Activated CD8-positive, alpha-beta memory T cell treated with anti-CD3 and anti-CD28 coated beads, Interleukin-2, amount 10 ng/mL, durations not matched to agents 7 days and 5 days (primary cell): ENCODE data around the gene RBP5. TPM values are rescaled to one million over a fixed set of nuclear protein-coding genes. Genes with fewer than 3 reads are reported as not detected.

Source experiments
- ATAC-seq: fragments of 150-1000 bp; cut with Tn5 transposase; one replicate; pipeline ENCODE4 v1.10.0; 2021; ENCODE audit warnings: moderate library complexity
- CTCF ChIA-PET: fragments of 350-600 bp; sonication (Branson Sonifier 250); formaldehyde crosslinking; loops from one replicate; lab custom pipeline; 2021; ENCODE audit warnings: antibody characterized with exemption; lab: Charles Lee
- DNase-seq: peaks from one replicate; pipeline ENCODE4 v3.0.0-alpha.2; 2020
- H3K27ac Mint-ChIP-seq: one replicate; pipeline ENCODE4 v1.8.0; 2021; ENCODE audit warnings: mild to moderate bottlenecking, mixed read lengths
- H3K27me3 Mint-ChIP-seq: one replicate; pipeline ENCODE4 v1.8.0; 2021; ENCODE audit warnings: mixed read lengths
- H3K36me3 Mint-ChIP-seq: one replicate; pipeline ENCODE4 v1.8.0; 2021; ENCODE audit warnings: mild to moderate bottlenecking, mixed read lengths
- H3K4me1 Mint-ChIP-seq: one replicate; pipeline ENCODE4 v1.8.0; 2021; ENCODE audit warnings: mixed read lengths
- H3K4me3 Mint-ChIP-seq: one replicate; pipeline ENCODE4 v1.8.0; 2021; ENCODE audit warnings: mild to moderate bottlenecking, moderate library complexity, mixed read lengths
- H3K9me3 Mint-ChIP-seq: one replicate; pipeline ENCODE4 v1.8.0; 2022; ENCODE audit warnings: low read depth, mixed read lengths
- total RNA-seq, 2 experiments: library from RNA; stranded (reverse); gene quantifications; one replicate each; pipeline ENCODE4 v1.2.3, GENCODE V29; 2021

RBP5 gene
- total RNA-seq, 2 experiments from 2014 or later = 0.87 to 0.91 TPM

DNA sequence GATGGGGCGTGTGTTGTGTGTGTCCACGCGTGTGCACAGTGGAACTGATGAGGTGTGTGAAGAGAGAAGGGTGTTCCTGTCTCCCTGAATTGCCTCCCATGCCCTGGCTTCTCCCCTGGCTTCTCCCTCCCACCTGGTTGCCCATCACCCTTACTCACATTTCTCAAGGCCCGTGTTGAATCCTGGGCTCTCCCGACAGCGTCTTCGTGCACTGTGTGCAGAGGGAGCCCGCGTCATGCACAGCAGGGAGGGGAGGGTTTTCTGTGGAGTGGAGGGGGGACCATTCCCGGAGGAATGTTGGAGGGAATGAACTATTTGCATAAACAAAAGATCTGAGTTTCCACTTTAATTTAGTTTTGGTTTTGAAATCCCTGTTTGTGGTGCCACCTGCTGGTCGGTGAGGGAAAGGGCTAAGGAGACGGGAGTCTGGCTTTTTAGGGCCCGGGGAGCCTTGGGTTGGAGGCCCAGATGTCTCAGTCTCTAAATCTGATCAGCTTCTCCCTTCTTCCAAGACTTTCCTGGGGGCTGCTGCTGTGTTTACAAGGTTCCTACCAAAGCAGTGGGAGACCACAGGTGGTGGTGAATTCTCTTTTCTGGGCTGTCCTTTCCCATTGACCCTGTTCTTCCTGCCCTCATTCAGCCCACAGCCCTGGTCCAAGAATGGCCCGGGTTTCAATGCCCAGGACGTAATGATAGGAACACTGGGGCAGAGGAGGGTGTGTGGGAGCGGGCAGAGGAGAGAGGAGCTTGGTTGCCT, 36.3 kb downstream of the RBP5 start, which contains the start of gene C1R:
Gene C1R, minus strand, starts transcription at position 217 of the 757 bp plus-strand sequence. Its CDS starts 57 bp downstream, at position 160.
- Mint-ChIP-seq H3K9me3 (no peaks in the 10 kb centered on the region), H3K36me3 (no peaks in the 10 kb centered on the region), H3K4me1 (peaks cover 6% of the 10 kb centered on the region), H3K4me3 (peak within 1 kb of the TSS; percentile 72), H3K27me3 (no peaks in the 10 kb centered on the region), H3K27ac (peak within 1 kb of the TSS; percentile 84)
- DNase-seq = peak; percentile 78
- peak; percentile 76 for ATAC-seq
- CTCF ChIA-PET = interaction anchor here (0.6 to 1.6 kb wide), 9 partner anchors 17 to 124 kb away, joined by 3 to 6 read pairs (median 3); partner anchors contain the start of gene C1RL

DNA sequence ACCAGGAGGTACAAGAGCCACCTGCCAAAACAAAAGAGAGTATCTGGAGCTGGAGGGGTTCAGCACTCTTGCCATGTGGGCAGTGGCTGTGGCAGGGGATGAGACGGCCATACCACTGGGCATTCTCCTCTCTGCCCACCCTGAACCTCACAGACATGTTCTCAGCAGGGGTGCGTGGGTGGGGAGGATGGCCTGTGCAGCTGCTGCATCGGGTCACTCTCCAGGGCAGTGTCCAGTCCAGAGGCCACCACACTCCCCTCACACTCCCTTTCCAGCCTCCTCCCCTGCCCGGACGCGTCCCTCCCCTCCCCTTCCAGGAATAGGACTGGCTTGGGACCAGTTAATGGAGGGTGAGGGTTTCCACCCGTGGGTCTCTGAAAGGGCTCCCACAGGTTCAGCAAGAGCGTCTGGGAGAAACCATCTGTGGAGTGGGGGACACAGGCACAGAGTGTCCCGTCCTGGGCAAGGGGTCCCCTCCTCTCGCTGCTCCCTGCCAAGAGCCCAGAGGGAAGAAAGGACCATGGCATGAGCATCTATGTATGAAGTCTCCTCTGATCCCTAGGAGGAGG, 36.9 kb downstream of the RBP5 start:
- no peak for ATAC-seq
- peak overlapping the region; percentile 84 for H3K27ac Mint-ChIP-seq

DNA sequence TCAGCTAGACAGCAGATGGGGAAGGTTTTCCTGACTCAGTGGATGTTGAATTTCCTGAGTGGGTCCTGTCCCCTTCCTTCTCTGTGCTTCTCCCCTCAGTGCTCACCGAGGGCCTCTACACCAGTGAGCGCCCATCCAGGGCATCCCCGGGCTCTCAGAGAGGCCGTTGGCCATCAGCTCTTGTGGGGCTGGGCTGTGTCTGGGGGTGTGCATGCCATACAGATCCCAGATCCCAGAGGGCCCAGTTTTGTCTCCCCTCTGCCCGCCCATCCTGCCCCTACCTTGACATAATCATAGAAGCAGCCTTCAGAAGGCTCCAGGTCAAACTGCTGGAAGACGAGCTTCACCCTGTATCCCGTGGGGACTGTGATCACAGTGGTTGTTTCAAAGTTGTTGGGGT, 37.5 kb downstream of the RBP5 start:
- DNase-seq (no peak), ATAC-seq (no peak)
- Mint-ChIP-seq H3K4me3 (no peak overlapping the region), H3K4me1 (peaks cover 6% of the 10 kb centered on the region), H3K27ac (no peak overlapping the region), H3K9me3 (no peaks in the 10 kb centered on the region), H3K27me3 (no peaks in the 10 kb centered on the region), H3K36me3 (no peaks in the 10 kb centered on the region)
- CTCF ChIA-PET = interaction anchor here (0.5 to 2.1 kb wide), 6 partner anchors 10 to 219 kb away, joined by 3 to 7 read pairs (median 3); no protein-coding TSS in a partner anchor

More for the DNA sequence above, 36.9 kb downstream of the RBP5 start:
- Mint-ChIP-seq H3K36me3 (no peaks in the 10 kb centered on the region), H3K4me3 (peak overlapping the region; percentile 72), H3K27me3 (no peaks in the 10 kb centered on the region), H3K9me3 (no peaks in the 10 kb centered on the region), H3K4me1 (peaks cover 6% of the 10 kb centered on the region)
- CTCF ChIA-PET = interaction anchor here (0.5 to 2.1 kb wide), 9 partner anchors 11 to 220 kb away, joined by 3 to 7 read pairs (median 3); partner anchors contain the start of gene C1RL
- no peak for DNase-seq

DNA sequence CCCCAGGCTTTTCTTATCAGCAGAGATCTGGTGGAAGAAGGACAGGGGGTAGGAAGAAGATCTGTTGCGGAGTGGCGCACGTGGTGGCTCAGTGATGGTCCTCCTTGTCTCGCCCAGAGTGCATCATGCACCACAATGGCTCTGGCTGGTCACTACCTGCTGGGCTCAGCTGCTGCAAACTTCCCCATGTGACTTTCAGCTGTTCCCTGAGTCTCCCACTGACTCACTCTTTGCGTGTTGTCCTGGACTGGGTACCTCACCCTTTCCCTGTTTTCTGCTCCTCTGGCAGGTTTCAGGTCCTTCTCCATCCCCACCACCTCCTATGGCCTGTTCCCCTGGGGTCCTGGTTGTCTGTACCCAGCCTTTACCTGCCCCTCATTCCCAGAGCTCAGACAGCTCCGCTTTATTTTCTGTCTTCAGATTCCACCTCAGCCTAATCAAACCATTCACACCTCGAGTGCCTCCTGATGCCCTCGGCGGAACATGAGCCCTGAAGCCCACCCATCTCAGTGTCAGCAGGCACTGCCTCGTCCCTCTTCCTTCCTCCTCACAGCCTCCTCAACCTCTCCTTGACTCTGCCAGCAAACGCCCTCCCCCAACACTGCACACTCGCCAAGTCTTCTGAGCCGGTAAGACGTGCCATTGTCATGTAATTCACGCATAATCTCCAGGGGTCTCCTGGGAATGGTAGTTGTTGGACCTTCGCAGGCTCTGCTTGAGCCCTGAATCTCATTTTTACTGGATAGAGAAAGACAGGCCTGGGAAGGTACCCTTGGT, 38.3 kb downstream of the RBP5 start:
- Mint-ChIP-seq H3K36me3 (no peaks in the 10 kb centered on the region), H3K27ac (no peak overlapping the region), H3K4me3 (no peak overlapping the region), H3K27me3 (no peaks in the 10 kb centered on the region), H3K4me1 (peaks cover 6% of the 10 kb centered on the region), H3K9me3 (no peaks in the 10 kb centered on the region)
- DNase-seq (no peak), ATAC-seq (no peak)
- CTCF ChIA-PET = interaction anchor here (1.3 to 2.1 kb wide), 5 partner anchors 18 to 218 kb away, joined by 3 to 9 read pairs (median 6); partner anchors contain the start of gene C1RL

DNA sequence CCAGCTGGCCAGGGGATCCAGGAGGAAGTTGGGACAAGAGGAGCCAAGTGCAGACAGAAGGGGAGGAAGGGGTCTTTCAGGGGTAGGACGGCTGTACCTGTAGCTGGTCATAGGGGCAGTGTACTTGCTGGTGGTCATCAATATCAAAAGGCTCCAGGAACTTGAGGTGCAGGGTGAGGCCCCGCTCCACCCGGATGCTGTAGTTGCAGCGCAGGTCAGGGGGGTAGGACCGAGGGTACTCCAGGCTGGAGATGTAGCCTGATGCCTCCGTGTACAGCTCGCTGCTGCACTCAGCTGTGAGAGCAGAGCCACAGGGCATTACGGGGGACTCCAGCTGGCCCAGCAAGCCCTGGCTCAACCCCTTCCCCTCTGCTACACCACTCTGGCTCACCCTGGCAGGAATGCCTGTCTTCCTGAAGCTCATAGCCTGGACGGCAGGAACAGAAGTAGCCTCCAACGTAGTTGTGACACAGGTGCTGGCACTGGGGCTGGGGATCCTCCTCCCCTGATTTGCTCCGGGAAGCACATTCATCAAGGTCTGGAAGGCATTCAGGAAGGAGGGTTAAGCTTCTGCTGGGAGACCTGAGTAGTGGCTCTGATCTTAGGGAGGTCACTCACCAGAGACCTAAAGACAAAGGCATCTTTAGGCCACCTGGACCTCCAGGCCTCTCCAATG, 39.4 kb downstream of the RBP5 start:
- CTCF ChIA-PET = interaction anchor here (1.3 to 2.5 kb wide), 3 partner anchors 15 to 19 kb away, joined by 3 to 9 read pairs (median 8); partner anchors contain the start of gene C1RL
- Mint-ChIP-seq H3K9me3 (no peaks in the 10 kb centered on the region), H3K4me3 (no peak overlapping the region), H3K27ac (no peak overlapping the region), H3K27me3 (no peaks in the 10 kb centered on the region), H3K36me3 (no peaks in the 10 kb centered on the region), H3K4me1 (peaks cover 6% of the 10 kb centered on the region)
- no peak for DNase-seq
- no peak for ATAC-seq

DNA sequence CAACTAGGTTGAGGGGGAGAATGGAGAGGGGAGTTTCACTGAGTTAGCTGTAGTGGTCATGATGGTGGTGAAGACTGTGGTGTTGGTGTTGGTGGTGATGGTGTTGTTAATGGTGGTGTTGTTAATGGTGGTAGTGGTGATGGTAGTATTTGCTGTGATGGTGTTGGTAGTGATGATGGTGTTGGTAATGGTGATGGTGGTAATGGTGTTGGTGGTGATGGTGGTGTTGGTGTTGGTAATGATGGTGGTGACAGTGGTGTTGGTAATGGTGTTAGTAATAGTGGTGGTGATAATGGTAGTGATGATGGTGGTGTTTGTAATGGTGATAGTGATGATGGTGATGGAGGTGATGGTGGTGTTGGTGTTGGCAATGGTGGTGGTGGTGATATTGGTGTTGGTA, 45.6 kb downstream of the RBP5 start:
- no peak for DNase-seq
- no peak for ATAC-seq
- peaks cover 2% of the 10 kb centered on the region for H3K27me3 Mint-ChIP-seq
- peaks cover 5% of the 10 kb centered on the region for H3K9me3 Mint-ChIP-seq
- H3K4me1 Mint-ChIP-seq = no peaks in the 10 kb centered on the region
- no peak overlapping the region for H3K27ac Mint-ChIP-seq
- H3K4me3 Mint-ChIP-seq = no peak overlapping the region
- CTCF ChIA-PET = interaction anchor here (1.0 kb wide), 1 partner anchor 38 kb away, joined by 3 read pairs; no protein-coding TSS in a partner anchor
- peaks cover 5% of the 10 kb centered on the region for H3K36me3 Mint-ChIP-seq

DNA sequence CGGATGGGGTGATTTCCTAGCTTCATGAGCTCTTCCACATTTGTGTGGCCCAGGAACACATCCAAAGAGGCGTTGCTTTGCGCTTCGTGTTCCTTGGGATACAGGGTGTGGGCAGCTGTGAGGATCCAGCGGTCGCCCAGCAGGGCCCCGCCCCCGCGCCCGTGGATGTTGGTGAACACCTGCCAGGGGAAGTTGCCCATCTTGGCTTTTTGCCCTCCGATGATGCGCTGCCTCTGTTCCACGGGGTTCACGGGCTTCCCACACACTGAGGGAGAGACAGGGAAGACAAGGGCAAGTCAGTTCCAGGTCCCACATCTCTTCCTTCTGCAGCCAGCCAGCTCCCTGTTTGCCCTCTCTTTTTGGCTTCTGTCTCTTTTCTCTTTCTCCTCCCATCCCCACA, 47.7 kb downstream of the RBP5 start:
- Mint-ChIP-seq H3K9me3 (peaks cover 5% of the 10 kb centered on the region), H3K4me1 (no peaks in the 10 kb centered on the region), H3K27me3 (peaks cover 4% of the 10 kb centered on the region), H3K36me3 (peaks cover 5% of the 10 kb centered on the region), H3K4me3 (no peak overlapping the region), H3K27ac (no peak overlapping the region)
- ATAC-seq (no peak), DNase-seq (no peak)
- CTCF ChIA-PET = interaction anchor here (1.1 kb wide), 1 partner anchor 10 kb away, joined by 3 read pairs; no protein-coding TSS in a partner anchor

DNA sequence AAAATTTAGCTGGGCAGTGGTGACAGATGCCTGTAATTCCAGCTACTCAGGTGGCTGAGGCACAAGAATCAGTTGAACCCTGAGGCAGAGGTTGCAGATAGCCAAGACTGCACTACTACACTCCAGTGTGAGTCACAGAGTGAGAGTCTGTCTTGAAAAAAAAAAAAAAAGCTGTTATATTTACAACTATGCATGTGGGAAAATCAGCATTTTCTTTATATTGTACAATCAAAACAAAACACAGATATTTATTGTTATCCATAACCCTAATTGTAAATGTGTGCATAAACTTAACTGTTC, 48.9 kb downstream of the RBP5 start:
- CTCF ChIA-PET = interaction anchor here (1.0 kb wide), 1 partner anchor 11 kb away, joined by 3 read pairs; no protein-coding TSS in a partner anchor
- H3K27me3 Mint-ChIP-seq = peaks cover 4% of the 10 kb centered on the region
- H3K4me3 Mint-ChIP-seq = no peak overlapping the region
- peaks cover 9% of the 10 kb centered on the region for H3K4me1 Mint-ChIP-seq
- peaks cover 5% of the 10 kb centered on the region for H3K36me3 Mint-ChIP-seq
- H3K27ac Mint-ChIP-seq = no peak overlapping the region
- H3K9me3 Mint-ChIP-seq = peaks cover 5% of the 10 kb centered on the region
- DNase-seq (no peak), ATAC-seq (no peak)

DNA sequence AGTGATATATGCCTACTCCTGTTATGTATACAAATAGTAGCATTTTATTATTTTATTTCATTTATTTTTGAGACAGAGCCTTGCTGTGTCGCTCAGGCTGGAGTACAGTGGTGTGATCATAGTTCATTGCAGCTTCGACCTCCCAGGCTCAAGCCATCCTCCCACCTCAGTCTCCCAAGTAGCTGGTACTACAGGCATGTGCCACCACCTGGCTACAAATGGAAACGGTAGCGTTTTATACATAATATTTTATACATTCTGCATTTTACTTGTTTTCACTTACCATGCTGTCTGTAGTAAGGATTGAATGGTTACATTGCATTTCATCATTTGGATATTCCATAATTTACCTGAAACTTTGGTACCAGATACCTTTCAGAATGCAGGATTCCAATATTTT, 50.5 kb downstream of the RBP5 start:
- H3K27ac Mint-ChIP-seq = no peak overlapping the region
- H3K4me3 Mint-ChIP-seq = no peak overlapping the region
- ATAC-seq (no peak), DNase-seq (no peak)
- H3K36me3 Mint-ChIP-seq = peaks cover 2% of the 10 kb centered on the region
- H3K27me3 Mint-ChIP-seq = peaks cover 11% of the 10 kb centered on the region
- H3K4me1 Mint-ChIP-seq = peaks cover 11% of the 10 kb centered on the region
- CTCF ChIA-PET = no interaction called here
- peaks cover 2% of the 10 kb centered on the region for H3K9me3 Mint-ChIP-seq

DNA sequence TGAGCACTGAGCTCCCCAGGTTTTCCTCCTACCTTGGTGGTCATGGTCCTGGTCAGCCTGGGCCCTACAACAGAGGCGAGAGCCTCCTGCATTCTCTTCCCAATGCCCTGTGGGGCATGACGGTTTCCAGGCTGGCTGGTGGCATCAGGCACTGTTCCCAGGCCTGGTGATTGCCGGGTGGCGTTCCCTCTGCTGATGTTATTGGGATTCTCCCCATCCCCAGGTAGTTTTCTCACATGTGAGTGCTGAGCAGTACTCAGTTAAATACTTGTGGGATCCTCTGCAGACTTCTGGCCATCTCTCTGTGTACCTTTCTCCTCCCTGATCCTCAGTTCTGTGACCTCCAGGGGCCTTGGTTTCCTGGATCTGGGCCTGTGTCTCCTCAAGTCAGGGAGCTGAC, 52.2 kb downstream of the RBP5 start:
- Mint-ChIP-seq H3K36me3 (no peaks in the 10 kb centered on the region), H3K27me3 (peaks cover 18% of the 10 kb centered on the region)
- CTCF ChIA-PET = interaction anchor here (1.1 to 1.7 kb wide), 5 partner anchors 16 to 132 kb away, joined by 3 to 5 read pairs (median 4); partner anchors contain the start of genes C12orf57, C1R, C1RL and LPCAT3

DNA sequence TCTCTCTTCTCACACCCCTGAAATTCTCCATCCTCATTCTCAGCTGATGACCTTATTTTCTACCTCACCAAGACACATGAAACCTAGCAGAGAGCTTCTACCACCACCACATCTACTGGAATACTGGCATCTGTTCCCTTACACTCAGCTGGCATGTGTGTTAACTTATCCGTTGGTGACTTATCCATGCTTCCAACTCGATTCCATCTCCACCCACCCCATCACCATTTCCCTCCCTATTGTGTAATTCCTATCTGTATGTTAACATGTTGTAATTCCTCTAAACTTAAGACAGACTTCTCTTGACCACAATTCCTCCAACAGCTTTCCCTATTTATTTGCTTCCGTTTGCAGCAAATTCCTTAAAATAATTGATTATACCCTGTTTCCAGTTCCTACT, 52.8 kb downstream of the RBP5 start:
- Mint-ChIP-seq H3K36me3 (no peaks in the 10 kb centered on the region), H3K9me3 (no peaks in the 10 kb centered on the region), H3K4me3 (no peak overlapping the region), H3K4me1 (peaks cover 11% of the 10 kb centered on the region), H3K27ac (no peak overlapping the region), H3K27me3 (peaks cover 19% of the 10 kb centered on the region)
- ATAC-seq = no peak
- no peak for DNase-seq
- CTCF ChIA-PET = interaction anchor here (1.1 to 1.7 kb wide), 4 partner anchors 17 to 132 kb away, joined by 3 to 5 read pairs (median 4); partner anchors contain the start of genes C12orf57, C1R, C1RL and LPCAT3

More for the DNA sequence above, 52.2 kb downstream of the RBP5 start:
- ATAC-seq (no peak), DNase-seq (no peak)
- Mint-ChIP-seq H3K27ac (no peak overlapping the region), H3K4me3 (no peak overlapping the region), H3K4me1 (peaks cover 11% of the 10 kb centered on the region), H3K9me3 (no peaks in the 10 kb centered on the region)

DNA sequence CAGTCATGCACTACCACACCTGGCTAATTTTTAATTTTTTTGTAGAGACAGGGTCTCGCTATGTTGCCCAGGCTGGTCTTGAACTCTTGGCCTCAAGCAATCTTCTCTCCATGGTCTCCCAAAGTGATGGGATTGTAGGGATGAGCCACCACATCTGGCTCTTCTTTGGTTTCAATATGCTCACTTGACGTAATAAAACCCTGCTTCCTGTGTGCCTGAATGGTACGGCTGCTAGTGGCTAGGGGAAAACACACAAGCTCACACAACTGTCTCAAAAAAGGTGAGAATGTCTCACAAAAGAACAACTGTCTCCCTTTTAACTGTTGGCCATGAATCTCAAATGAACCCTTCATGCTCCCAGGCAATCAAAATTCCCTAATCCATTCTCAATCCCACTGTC, 53.2 kb downstream of the RBP5 start:
- CTCF ChIA-PET = interaction anchor here (1.3 to 1.7 kb wide), 3 partner anchors 17 to 131 kb away, joined by 4 to 5 read pairs (median 5); partner anchors contain the start of genes C12orf57, C1R, LPCAT3 and RNU7-1
- H3K4me1 Mint-ChIP-seq = peaks cover 11% of the 10 kb centered on the region
- peaks cover 23% of the 10 kb centered on the region for H3K27me3 Mint-ChIP-seq
- H3K27ac Mint-ChIP-seq = no peak overlapping the region
- H3K9me3 Mint-ChIP-seq = no peaks in the 10 kb centered on the region
- no peak for ATAC-seq
- no peaks in the 10 kb centered on the region for H3K36me3 Mint-ChIP-seq
- no peak overlapping the region for H3K4me3 Mint-ChIP-seq
- no peak for DNase-seq
